ENCODE results near the gene QTRT2. TPM values are rescaled to one million over a fixed set of nuclear protein-coding genes. Genes with fewer than 3 reads are reported as not detected.

Gene QTRT2
- total RNA-seq, 1 experiment from 2014 or later, result 84.1 TPM

- Mint-ChIP-seq H3K27me3 (ENCODE audit: low read depth) (no peaks in the 10 kb centered on the region), H3K9me3 (no peaks in the 10 kb centered on the region), H3K4me1 (peaks cover 6 to 10% of the 10 kb centered on the region in 2 experiments), H3K36me3 (ENCODE audit: insufficient read depth in 1 of 3, low read depth in 3 of 3) (no peaks in the 10 kb centered on the region; a peak in 1 of 7 replicates), H3K4me3 (no peak overlapping the region), H3K27ac (no peak overlapping the region)
- Histone ChIP-seq H2AFZ (ENCODE audit: low read length) (no peak overlapping the region), H3K4ac (ENCODE audit: low read depth, low read length) (no peak overlapping the region), H4K20me1 (ENCODE audit: control insufficient read depth, insufficient read depth, insufficient read length) (no peaks in the 10 kb centered on the region), H2BK20ac (ENCODE audit: low read depth, low read length, poor library complexity, severe bottlenecking) (no peak overlapping the region), H3T11ph (ENCODE audit: low read length) (no peak overlapping the region), H2AK5ac (ENCODE audit: insufficient read length, low read length) (no peak overlapping the region), H3K4me2 (ENCODE audit: insufficient read depth, insufficient read length, low read length) (no peak overlapping the region), H3K56ac (ENCODE audit: insufficient read length, low read depth, low read length) (no peak overlapping the region), H4K91ac (ENCODE audit: insufficient read length, low read depth, low read length) (no peak overlapping the region), H3K79me1 (ENCODE audit: insufficient read depth, low read depth, low read length, poor library complexity, severe bottlenecking) (no peaks in the 10 kb centered on the region), H2BK120ac (ENCODE audit: low read depth, low read length, poor library complexity, severe bottlenecking) (no peak overlapping the region), H3K79me2 (ENCODE audit: insufficient read depth, low read length) (no peaks in the 10 kb centered on the region), H3K4me1 (ENCODE audit: insufficient read depth, low read length) (no peaks in the 10 kb centered on the region), H2BK12ac (ENCODE audit: insufficient read length, low read depth, low read length) (no peak overlapping the region), H3K27me3 (ENCODE audit: insufficient read depth, low read length) (no peaks in the 10 kb centered on the region), H2BK15ac (ENCODE audit: low read depth, low read length) (no peak overlapping the region), H4K5ac (ENCODE audit: insufficient read length, low read depth, low read length) (no peak overlapping the region), H3K23ac (ENCODE audit: insufficient read length, low read depth, low read length) (no peak overlapping the region), H3K18ac (ENCODE audit: insufficient read length, low read depth, low read length) (no peak overlapping the region), H2BK5ac (ENCODE audit: insufficient read length, low read length) (no peak overlapping the region), H4K8ac (replicated peaks; ENCODE audit: insufficient read length, low read depth, low read length) (no peak overlapping the region), H3K27ac (ENCODE audit: insufficient read length, low read depth, low read length) (no peak overlapping the region), H3K9ac (ENCODE audit: extremely low read depth, insufficient read length, low read length) (no peak overlapping the region), H3K9me3 (ENCODE audit: control insufficient read depth, low read depth, low read length) (no peaks in the 10 kb centered on the region), H3K14ac (ENCODE audit: insufficient read depth, low read length) (no peak overlapping the region), H3K23me2 (ENCODE audit: insufficient read length, low read depth, low read length, poor library complexity, severe bottlenecking) (no peaks in the 10 kb centered on the region)
- no peak for DNase-seq
- WGBS (ENCODE audit: extremely low coverage, insufficient read length, low lambda C conversion rate), result no CpG with 5 or more reads among the region's 2 CpGs
- no peak for TF ChIP-seq CTCF (conservative IDR thresholded peaks at IDR 0.05)
Measured at GRCh38 chr3:114093596-114093995, 37.1 kb downstream of the QTRT2 start.

Data from H9 (cell line).